Activated T-cell treated with anti-CD3 and anti-CD28 coated beads, Interleukin-2, amount 50 U/mL, for 24 hours (primary cell): ENCODE data around the gene NIBAN1.
"Not testable (repeated sequence)": the region's sequence is repeated elsewhere in the genome, so short reads cannot be mapped to it uniquely, and the experiment has no call there.

Experiments used
- DNase-seq: peaks from one replicate; pipeline ENCODE4 v3.0.0-alpha.2; 2020
- H3K27ac Mint-ChIP-seq: 2 replicates; pipeline ENCODE4 v1.8.0; 2020; ENCODE audit warnings: mild to moderate bottlenecking, mixed read lengths
- H3K27me3 Mint-ChIP-seq: 2 replicates; pipeline ENCODE4 v1.8.0; 2020; ENCODE audit warnings: mixed read lengths
- H3K36me3 Mint-ChIP-seq: 2 replicates; pipeline ENCODE4 v1.8.0; 2020; ENCODE audit warnings: low read depth, mixed read lengths
- H3K4me1 Mint-ChIP-seq: 2 replicates; pipeline ENCODE4 v1.8.0; 2020; ENCODE audit warnings: low read depth, mixed read lengths
- H3K4me3 Mint-ChIP-seq: 2 replicates; pipeline ENCODE4 v1.8.0; 2020; ENCODE audit warnings: mild to moderate bottlenecking, moderate library complexity, mixed read lengths
- H3K9me3 Mint-ChIP-seq: 2 replicates; pipeline ENCODE4 v1.8.0; 2020; ENCODE audit warnings: mixed read lengths

NIBAN1 gene, protein sequence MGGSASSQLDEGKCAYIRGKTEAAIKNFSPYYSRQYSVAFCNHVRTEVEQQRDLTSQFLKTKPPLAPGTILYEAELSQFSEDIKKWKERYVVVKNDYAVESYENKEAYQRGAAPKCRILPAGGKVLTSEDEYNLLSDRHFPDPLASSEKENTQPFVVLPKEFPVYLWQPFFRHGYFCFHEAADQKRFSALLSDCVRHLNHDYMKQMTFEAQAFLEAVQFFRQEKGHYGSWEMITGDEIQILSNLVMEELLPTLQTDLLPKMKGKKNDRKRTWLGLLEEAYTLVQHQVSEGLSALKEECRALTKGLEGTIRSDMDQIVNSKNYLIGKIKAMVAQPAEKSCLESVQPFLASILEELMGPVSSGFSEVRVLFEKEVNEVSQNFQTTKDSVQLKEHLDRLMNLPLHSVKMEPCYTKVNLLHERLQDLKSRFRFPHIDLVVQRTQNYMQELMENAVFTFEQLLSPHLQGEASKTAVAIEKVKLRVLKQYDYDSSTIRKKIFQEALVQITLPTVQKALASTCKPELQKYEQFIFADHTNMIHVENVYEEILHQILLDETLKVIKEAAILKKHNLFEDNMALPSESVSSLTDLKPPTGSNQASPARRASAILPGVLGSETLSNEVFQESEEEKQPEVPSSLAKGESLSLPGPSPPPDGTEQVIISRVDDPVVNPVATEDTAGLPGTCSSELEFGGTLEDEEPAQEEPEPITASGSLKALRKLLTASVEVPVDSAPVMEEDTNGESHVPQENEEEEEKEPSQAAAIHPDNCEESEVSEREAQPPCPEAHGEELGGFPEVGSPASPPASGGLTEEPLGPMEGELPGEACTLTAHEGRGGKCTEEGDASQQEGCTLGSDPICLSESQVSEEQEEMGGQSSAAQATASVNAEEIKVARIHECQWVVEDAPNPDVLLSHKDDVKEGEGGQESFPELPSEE

DNA sequence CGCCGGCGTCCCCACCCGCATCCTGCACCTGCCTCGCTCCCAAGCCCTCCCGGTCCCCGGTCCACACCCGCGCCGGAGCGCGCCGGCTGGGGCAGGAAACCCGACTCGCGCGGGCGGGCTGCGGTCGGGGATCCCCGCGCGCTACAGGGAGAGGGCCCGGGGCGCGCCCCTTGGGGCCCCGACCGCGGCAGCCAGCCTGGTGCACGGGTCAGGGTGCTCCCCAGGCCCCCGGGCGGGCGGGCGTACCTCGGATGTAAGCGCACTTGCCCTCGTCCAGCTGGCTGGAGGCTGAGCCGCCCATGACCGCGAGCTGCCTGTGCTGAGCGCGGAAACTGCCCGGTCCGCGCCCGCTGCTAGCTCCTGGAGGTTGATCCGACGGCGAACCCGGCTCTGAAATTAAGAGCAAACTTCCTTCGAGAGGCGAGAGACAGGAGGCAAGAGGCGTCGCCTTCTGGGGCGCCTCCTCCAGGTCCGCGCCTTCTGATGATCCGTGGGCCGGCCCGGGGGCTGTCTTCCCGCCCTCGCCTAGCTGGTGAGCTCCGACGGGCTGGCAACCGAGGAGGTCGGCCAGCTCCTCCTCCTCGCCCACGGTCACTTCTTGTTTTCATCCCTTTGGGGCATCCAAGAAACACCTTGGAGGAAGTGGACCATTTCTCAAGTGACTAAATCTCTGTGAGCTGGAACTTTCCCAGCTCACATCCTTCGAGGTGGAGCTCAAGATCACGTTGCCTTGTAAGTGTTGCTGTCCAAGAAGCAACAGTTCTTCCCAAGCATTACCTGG, at the start of gene NIBAN1:
Gene NIBAN1, minus strand, starts transcription at position 453 of the 781 bp plus-strand sequence. Its CDS starts 152 bp downstream, at position 301.
- H3K27me3 Mint-ChIP-seq: peaks cover 24% of the 10 kb centered on the region
- peaks cover 6% of the 10 kb centered on the region for H3K36me3 Mint-ChIP-seq
- peak within 1 kb of the TSS; percentile 96 for H3K27ac Mint-ChIP-seq
- peaks cover 53% of the 10 kb centered on the region for H3K4me1 Mint-ChIP-seq
- DNase-seq: peak; percentile 82
- H3K4me3 Mint-ChIP-seq: peak within 1 kb of the TSS; percentile 86
- no peaks in the 10 kb centered on the region for H3K9me3 Mint-ChIP-seq

DNA sequence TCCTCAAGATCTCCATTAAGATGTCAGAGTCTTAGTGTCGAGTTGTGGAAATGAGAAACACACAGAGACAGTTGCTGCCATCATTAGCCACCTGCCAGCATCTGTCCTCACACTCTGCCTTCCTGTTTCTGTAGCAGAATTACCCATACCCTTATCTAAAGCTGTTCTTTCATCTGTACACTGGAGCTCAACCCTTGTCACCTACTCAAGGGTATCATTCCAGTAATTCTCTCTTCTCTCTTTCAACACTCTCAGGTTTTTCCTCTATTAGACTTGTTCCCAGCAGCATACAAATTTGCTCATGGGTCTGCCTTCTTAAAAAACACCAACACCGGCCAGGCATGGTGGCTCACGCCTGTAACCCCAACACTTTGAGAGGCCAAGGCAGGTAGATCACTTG, 43.7 kb upstream of the NIBAN1 start:
- Mint-ChIP-seq H3K27me3 (peaks cover 8% of the 10 kb centered on the region), H3K9me3 (no peaks in the 10 kb centered on the region), H3K27ac (no peak overlapping the region), H3K36me3 (no peaks in the 10 kb centered on the region), H3K4me3 (no peak overlapping the region), H3K4me1 (no peaks in the 10 kb centered on the region)
- DNase-seq: no peak

DNA sequence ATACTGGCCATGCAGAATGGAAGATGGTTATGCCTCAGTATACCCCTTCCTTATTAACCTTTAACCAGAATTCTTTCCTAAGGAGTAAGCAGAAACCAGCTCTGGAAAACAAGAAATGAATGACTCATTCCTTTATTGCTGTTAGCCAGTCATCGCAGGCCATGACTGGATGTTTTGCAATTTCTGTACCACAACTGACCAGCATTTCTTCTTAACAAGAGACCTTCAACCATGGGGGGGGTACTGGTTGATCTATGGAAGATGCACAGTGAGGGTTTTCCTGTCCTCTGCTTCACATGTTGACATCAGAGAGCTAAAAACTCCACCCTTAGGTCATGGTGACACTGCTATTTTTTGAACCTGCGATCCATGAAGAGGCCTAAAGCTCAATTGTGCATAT, 43.0 kb upstream of the NIBAN1 start:
- Mint-ChIP-seq H3K4me1 (no peaks in the 10 kb centered on the region), H3K9me3 (no peaks in the 10 kb centered on the region), H3K27ac (no peak overlapping the region), H3K4me3 (no peak overlapping the region), H3K36me3 (no peaks in the 10 kb centered on the region), H3K27me3 (peaks cover 8% of the 10 kb centered on the region)
- no peak for DNase-seq

DNA sequence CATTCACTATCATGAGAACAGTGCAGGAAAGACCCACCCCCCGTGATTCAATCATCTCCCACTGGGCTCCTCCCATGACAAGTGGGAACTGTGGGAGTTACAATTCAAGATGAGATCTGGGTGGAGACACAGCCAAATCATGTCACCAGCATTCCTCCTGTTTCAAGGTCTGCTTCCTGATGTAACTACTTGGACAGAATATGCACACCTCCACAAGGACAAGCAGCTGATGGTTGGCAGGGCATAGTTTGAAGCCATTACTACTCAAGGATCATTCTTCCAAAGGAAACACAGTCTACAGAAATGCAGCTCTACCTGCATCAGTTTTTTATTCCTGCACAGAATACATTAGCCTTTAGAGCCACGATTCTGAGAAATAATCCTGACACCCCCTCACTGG, 42.6 kb upstream of the NIBAN1 start:
- Mint-ChIP-seq H3K9me3 (no peaks in the 10 kb centered on the region), H3K4me3 (no peak overlapping the region), H3K4me1 (no peaks in the 10 kb centered on the region), H3K27ac (no peak overlapping the region), H3K36me3 (no peaks in the 10 kb centered on the region), H3K27me3 (peaks cover 8% of the 10 kb centered on the region)
- no peak for DNase-seq

GRCh38 chr1:185015631-185016030, 41.3 kb upstream of the NIBAN1 start:
- Mint-ChIP-seq H3K4me3 (no peak overlapping the region), H3K27me3 (peaks cover 8% of the 10 kb centered on the region), H3K27ac (no peak overlapping the region), H3K9me3 (no peaks in the 10 kb centered on the region), H3K36me3 (no peaks in the 10 kb centered on the region), H3K4me1 (no peaks in the 10 kb centered on the region)
- no peak for DNase-seq

GRCh38 chr1:185014941-185015340, 40.6 kb upstream of the NIBAN1 start:
- no peak overlapping the region for H3K4me3 Mint-ChIP-seq
- H3K27me3 Mint-ChIP-seq: peaks cover 8% of the 10 kb centered on the region
- H3K36me3 Mint-ChIP-seq: no peaks in the 10 kb centered on the region
- no peaks in the 10 kb centered on the region for H3K9me3 Mint-ChIP-seq
- no peak for DNase-seq
- no peaks in the 10 kb centered on the region for H3K4me1 Mint-ChIP-seq
- H3K27ac Mint-ChIP-seq: no peak overlapping the region

- no peaks in the 10 kb centered on the region for H3K36me3 Mint-ChIP-seq
- no peak overlapping the region for H3K27ac Mint-ChIP-seq
- DNase-seq: no peak
- no peaks in the 10 kb centered on the region for H3K4me1 Mint-ChIP-seq
- H3K27me3 Mint-ChIP-seq: no peaks in the 10 kb centered on the region
- no peaks in the 10 kb centered on the region for H3K9me3 Mint-ChIP-seq
- no peak overlapping the region for H3K4me3 Mint-ChIP-seq
These were observed 36.1 kb upstream of the NIBAN1 start for GRCh38 chr1:185010361-185010760.

DNA sequence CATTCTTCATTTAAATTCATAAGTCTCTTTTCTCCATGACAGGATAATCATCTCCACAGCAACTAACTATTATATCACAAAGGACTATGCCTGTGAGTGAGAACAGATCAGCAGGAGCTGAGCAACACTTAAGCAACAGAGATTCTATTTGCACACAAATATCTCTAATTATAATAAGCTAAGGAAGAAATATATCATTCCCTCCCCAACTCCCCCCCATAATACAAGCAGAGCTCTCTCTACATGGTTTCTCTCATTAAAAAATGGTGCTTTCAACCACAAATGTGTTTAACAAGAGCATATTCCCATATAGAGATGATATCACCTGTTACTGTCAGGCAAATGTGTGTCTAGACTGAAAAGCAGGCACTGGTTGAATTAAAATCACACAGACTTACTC, 34.5 kb upstream of the NIBAN1 start:
- Mint-ChIP-seq H3K4me3 (no peak overlapping the region), H3K4me1 (no peaks in the 10 kb centered on the region), H3K9me3 (no peaks in the 10 kb centered on the region), H3K36me3 (no peaks in the 10 kb centered on the region), H3K27me3 (no peaks in the 10 kb centered on the region), H3K27ac (no peak overlapping the region)
- DNase-seq: no peak

- H3K36me3 Mint-ChIP-seq, H3K4me1 Mint-ChIP-seq, H3K4me3 Mint-ChIP-seq, H3K27ac Mint-ChIP-seq, DNase-seq, H3K9me3 Mint-ChIP-seq: not testable (repeated sequence)
- peaks cover 26% of the 10 kb centered on the region for H3K27me3 Mint-ChIP-seq
These were observed 27.1 kb upstream of the NIBAN1 start for GRCh38 chr1:185001312-185001880.

GRCh38 chr1:184999974-185000373, 25.7 kb upstream of the NIBAN1 start:
- not testable (repeated sequence) for H3K36me3 Mint-ChIP-seq, H3K4me1 Mint-ChIP-seq, H3K4me3 Mint-ChIP-seq, DNase-seq, H3K9me3 Mint-ChIP-seq, H3K27ac Mint-ChIP-seq
- peaks cover 33% of the 10 kb centered on the region for H3K27me3 Mint-ChIP-seq

- Mint-ChIP-seq H3K4me3 (no peak overlapping the region), H3K27ac (no peak overlapping the region), H3K27me3 (peaks cover 23% of the 10 kb centered on the region), H3K36me3 (no peaks in the 10 kb centered on the region), H3K4me1 (no peaks in the 10 kb centered on the region), H3K9me3 (peaks cover 10% of the 10 kb centered on the region)
- DNase-seq: no peak
These were observed 20.0 kb upstream of the NIBAN1 start for GRCh38 chr1:184994301-184994700.

DNA sequence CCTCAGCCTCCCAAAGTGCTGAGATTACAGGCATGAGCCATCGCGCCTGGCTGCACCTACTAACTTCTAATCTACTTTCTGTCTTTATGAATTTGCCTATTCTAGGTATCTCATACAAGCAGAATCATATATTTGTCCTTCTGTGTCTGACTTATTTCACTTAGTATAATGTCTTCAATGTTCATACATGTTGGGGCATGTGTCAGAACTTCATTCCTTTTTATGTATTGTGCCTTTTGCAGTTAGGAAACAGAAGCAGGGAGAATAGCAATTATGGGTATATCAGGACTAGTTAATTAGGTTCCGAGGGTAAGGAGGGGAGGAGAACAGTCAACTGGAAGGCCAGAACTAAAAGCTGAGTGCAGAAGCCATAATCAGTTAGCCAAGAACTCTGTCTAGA, 18.0 kb upstream of the NIBAN1 start:
- no peaks in the 10 kb centered on the region for H3K36me3 Mint-ChIP-seq
- no peaks in the 10 kb centered on the region for H3K4me1 Mint-ChIP-seq
- H3K27me3 Mint-ChIP-seq: peaks cover 14% of the 10 kb centered on the region
- H3K9me3 Mint-ChIP-seq: peaks cover 10% of the 10 kb centered on the region
- H3K27ac Mint-ChIP-seq: no peak overlapping the region
- no peak for DNase-seq
- no peak overlapping the region for H3K4me3 Mint-ChIP-seq

DNA sequence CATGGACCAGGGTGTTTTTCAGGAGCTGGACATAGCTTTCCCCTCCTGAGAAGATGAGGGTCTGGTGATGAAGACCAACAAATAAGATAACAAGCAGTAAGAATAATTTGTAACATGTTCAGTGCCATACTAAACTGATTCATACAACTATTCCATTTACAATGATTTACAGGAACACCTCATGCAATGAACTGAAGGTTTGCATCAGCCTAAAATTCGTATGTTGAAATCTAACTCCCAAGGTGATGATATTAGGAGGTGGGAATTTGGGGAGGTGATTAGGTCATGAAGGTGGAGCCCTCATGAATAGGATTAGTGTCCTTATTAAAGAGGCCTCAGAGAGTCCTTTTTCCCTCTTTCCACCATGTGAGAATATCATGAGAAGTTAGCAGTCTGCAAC, 15.9 kb upstream of the NIBAN1 start:
- peaks cover 7% of the 10 kb centered on the region for H3K9me3 Mint-ChIP-seq
- H3K4me1 Mint-ChIP-seq: no peaks in the 10 kb centered on the region
- no peak overlapping the region for H3K4me3 Mint-ChIP-seq
- H3K36me3 Mint-ChIP-seq: no peaks in the 10 kb centered on the region
- peaks cover 13% of the 10 kb centered on the region for H3K27me3 Mint-ChIP-seq
- H3K27ac Mint-ChIP-seq: no peak overlapping the region
- DNase-seq: no peak

GRCh38 chr1:184988506-184988905, 14.2 kb upstream of the NIBAN1 start:
- no peak for DNase-seq
- peaks cover 11% of the 10 kb centered on the region for H3K27me3 Mint-ChIP-seq
- H3K27ac Mint-ChIP-seq: no peak overlapping the region
- H3K9me3 Mint-ChIP-seq: no peaks in the 10 kb centered on the region
- H3K4me1 Mint-ChIP-seq: no peaks in the 10 kb centered on the region
- H3K36me3 Mint-ChIP-seq: no peaks in the 10 kb centered on the region
- H3K4me3 Mint-ChIP-seq: no peak overlapping the region
